Measurements from ENCODE around the gene TMPRSS3. TPM values are rescaled to one million over a fixed set of nuclear protein-coding genes. Genes with fewer than 3 reads are reported as not detected.

Gene TMPRSS3
- total RNA-seq, 2 donors from 2014 or later: 12.5 to 12.7 TPM

DNA sequence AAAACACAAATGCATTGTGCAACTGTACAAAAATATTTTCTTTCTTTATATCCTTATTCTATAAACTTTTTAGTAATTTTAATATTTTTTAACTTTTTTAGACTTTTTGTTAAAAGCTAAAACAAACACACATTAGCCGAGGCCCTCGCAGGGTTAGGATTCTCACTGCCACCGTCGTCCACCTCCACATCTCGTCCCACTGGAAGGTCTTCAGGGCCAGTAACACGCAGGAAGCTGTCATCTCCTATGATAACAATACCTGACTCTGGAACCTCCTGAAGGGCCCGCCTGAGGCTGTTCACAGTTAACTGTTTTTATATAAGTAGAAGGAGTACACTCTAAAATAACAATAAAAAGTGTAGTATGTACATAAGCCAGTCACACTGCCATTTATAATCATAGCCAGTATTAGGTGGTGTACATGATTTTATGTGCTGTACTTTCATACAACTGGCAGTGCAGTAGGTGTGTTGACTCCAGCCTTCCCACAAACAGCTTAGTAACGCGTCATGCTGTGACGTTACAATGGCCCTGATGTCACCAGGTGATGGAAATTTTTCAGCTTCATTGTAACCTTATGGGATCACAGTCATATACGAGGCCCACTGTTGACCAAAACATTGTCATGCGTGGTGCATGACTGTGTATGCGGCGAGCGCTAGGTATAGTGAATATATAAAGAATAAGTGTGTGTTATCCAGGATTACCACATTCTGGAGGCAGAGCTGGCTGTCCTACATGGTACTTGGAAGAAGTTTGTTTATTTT is 53.9 kb downstream of the TMPRSS3 start:
- Histone ChIP-seq H3K27me3 (no peaks in the 10 kb centered on the region), H3K4me3 (no peak overlapping the region), H3K27ac (no peak overlapping the region), H3K4me1 (peaks cover 11% of the 10 kb centered on the region), H3K9me3 (no peaks in the 10 kb centered on the region), H3K36me3 (replicated peaks in 1 of 2; ENCODE audit: insufficient read depth in 1 of 2, low read depth in 2 of 2) (no peaks in the 10 kb centered on the region)
- no peak for DNase-seq
- no peak for ATAC-seq
- intact Hi-C loops (cut with DNase I): no loop called here
- 86 to 90% methylated on average over 15 of the region's 15 CpGs for WGBS, 2 donors
- TF ChIP-seq, protein P1, sequence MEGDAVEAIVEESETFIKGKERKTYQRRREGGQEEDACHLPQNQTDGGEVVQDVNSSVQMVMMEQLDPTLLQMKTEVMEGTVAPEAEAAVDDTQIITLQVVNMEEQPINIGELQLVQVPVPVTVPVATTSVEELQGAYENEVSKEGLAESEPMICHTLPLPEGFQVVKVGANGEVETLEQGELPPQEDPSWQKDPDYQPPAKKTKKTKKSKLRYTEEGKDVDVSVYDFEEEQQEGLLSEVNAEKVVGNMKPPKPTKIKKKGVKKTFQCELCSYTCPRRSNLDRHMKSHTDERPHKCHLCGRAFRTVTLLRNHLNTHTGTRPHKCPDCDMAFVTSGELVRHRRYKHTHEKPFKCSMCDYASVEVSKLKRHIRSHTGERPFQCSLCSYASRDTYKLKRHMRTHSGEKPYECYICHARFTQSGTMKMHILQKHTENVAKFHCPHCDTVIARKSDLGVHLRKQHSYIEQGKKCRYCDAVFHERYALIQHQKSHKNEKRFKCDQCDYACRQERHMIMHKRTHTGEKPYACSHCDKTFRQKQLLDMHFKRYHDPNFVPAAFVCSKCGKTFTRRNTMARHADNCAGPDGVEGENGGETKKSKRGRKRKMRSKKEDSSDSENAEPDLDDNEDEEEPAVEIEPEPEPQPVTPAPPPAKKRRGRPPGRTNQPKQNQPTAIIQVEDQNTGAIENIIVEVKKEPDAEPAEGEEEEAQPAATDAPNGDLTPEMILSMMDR (IDR thresholded peaks at IDR 0.05): no peak
- TF ChIP-seq POLR2A (IDR thresholded peaks at IDR 0.05): no peak

DNA sequence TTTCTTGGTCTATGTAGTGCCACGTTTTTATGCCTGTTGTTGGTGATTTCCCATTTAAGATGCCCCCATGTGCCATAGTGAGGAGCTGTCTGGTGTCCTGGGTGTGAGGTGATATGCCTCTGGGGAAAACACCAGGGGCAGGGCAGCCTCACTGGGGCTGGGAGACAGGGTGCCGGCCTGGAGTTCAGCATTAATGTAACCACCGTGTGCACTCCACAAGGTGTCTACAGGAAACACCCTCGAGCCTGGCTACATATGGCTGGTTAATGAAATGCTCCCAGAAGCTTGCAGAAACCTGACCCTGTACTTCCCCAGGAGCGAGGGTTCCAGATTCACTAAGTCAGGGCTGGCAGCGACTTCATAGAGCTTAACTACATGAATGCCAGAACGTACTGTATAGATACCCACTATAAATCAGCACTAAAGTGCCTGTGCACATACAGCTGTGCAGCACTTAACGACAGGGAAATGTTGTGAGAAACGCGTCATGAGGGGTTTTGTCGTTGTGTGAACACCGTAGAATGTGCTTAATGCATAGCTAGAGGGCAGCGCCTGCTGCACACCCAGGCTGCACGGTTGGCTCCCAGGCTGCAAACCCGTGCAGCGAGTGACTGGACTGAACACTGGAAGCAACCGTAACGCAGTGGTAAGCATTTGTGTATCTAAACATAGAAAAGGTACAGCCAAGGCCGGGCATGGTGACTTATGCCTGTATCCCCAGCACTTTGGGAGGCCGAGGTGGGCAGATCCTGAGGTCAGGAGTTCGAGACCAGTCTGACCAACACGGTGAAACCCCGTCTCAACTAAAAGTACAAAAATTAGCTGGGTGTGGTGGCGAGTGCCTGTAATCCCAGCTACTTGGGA is 55.4 kb downstream of the TMPRSS3 start:
- no peaks in the 10 kb centered on the region for H3K36me3 ChIP-seq (replicated peaks in 1 of 2; ENCODE audit: insufficient read depth in 1 of 2, low read depth in 2 of 2)
- H3K27me3 ChIP-seq: no peaks in the 10 kb centered on the region
- 77 to 85% methylated on average over 23 to 24 of the region's 24 CpGs for WGBS, 2 donors
- no peak for DNase-seq
- ATAC-seq: no peak
- TF ChIP-seq POLR2A (IDR thresholded peaks at IDR 0.05): no peak
- TF ChIP-seq, protein P1 (IDR thresholded peaks at IDR 0.05): no peak
- H3K27ac ChIP-seq: no peak overlapping the region
- H3K4me3 ChIP-seq: no peak overlapping the region
- peaks cover 11% of the 10 kb centered on the region for H3K4me1 ChIP-seq
- no peaks in the 10 kb centered on the region for H3K9me3 ChIP-seq
- intact Hi-C loops (cut with DNase I): no loop called here

DNA sequence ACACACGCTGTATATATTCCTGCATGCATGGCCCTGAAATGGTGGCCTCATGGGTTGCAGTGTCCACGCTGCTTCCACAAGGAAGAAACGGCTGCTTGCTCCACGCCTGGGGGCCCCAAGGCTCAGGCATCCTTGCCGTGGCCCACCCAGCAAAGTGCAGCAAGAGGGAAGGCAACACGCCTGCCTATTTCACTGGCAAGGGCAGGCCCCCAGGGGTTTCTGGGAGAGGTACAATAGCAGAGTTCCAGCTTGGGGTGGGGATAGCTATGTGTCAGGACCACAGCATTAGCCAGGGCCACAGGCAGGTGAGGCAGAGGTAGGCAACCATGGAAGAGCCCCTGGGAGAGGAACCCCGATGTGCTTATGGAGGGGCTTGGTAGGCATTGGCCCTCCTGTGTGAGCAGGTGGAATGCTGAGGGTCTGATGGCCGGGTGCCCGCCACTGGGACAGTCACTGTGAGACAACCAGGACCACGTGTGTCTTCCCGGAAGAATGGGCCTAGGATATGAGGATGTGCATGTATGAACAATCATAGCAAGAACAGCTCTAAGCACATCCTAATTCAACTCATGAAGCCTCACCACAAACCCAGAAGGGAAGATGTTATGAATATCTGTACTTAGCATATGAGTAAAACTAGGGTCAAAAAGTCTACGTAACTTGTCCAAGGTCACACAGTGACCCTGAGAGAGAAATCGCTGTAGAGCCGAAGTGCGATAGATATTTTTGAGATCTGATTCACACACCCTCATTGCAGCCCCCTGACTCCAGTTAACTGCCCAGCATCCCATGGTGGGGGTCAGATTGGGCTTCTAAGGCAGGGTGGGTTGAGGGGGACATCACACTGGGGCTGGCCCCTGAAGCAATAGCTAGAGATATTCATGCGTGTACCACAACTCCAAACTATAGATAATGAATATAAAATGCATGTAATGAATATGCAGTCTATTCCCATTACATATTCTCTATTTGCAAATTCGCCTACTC is 56.8 kb downstream of the TMPRSS3 start:
- peak overlapping the region in 3 of 4 donors; percentile 35 to 73 (median 67) for H3K27ac ChIP-seq
- intact Hi-C loops (cut with DNase I): no loop called here
- H3K4me1 ChIP-seq: peaks cover 11% of the 10 kb centered on the region
- no peaks in the 10 kb centered on the region for H3K9me3 ChIP-seq
- TF ChIP-seq POLR2A (IDR thresholded peaks at IDR 0.05): no peak
- TF ChIP-seq, protein P1 (IDR thresholded peaks at IDR 0.05): no peak
- no peaks in the 10 kb centered on the region for H3K27me3 ChIP-seq
- DNase-seq (no peak), ATAC-seq (no peak)
- no peaks in the 10 kb centered on the region for H3K36me3 ChIP-seq (replicated peaks in 1 of 2; ENCODE audit: insufficient read depth in 1 of 2, low read depth in 2 of 2)
- WGBS, 2 donors: 70 to 75% methylated on average over 12 to 17 of the region's 17 CpGs
- H3K4me3 ChIP-seq: no peak overlapping the region

GRCh38 chr21:42337830-42338728 is 57.8 kb downstream of the TMPRSS3 start:
- intact Hi-C loops (cut with DNase I): no loop called here
- ATAC-seq (peak; percentile 89), DNase-seq (peak; percentile 68 to 85 (median 80))
- WGBS, 2 donors: 40% methylated on average over 22 to 23 of the region's 23 CpGs
- no peaks in the 10 kb centered on the region for H3K36me3 ChIP-seq (replicated peaks in 1 of 2; ENCODE audit: insufficient read depth in 1 of 2, low read depth in 2 of 2)
- peaks cover 11% of the 10 kb centered on the region for H3K4me1 ChIP-seq
- peak overlapping the region in 3 of 4 donors; percentile 35 to 73 (median 67) for H3K27ac ChIP-seq
- H3K9me3 ChIP-seq: no peaks in the 10 kb centered on the region
- no peaks in the 10 kb centered on the region for H3K27me3 ChIP-seq
- H3K4me3 ChIP-seq: no peak overlapping the region
- TF ChIP-seq POLR2A (IDR thresholded peaks at IDR 0.05): no peak
- TF ChIP-seq, protein P1 (IDR thresholded peaks at IDR 0.05): peak; percentile 24 to 75 (median 60)
